GM19025 (cell line): ENCODE results near the gene ACIN1.

ENCODE experiments used
- ATAC-seq: cut with Tn5 transposase; IDR thresholded peaks from one replicate; pipeline ENCODE4 v1.9.1; 2021; ENCODE audit warnings: mild to moderate bottlenecking, low read depth, moderate library complexity; ENCODE audit not compliant: unreplicated experiment

ACIN1 gene, protein sequence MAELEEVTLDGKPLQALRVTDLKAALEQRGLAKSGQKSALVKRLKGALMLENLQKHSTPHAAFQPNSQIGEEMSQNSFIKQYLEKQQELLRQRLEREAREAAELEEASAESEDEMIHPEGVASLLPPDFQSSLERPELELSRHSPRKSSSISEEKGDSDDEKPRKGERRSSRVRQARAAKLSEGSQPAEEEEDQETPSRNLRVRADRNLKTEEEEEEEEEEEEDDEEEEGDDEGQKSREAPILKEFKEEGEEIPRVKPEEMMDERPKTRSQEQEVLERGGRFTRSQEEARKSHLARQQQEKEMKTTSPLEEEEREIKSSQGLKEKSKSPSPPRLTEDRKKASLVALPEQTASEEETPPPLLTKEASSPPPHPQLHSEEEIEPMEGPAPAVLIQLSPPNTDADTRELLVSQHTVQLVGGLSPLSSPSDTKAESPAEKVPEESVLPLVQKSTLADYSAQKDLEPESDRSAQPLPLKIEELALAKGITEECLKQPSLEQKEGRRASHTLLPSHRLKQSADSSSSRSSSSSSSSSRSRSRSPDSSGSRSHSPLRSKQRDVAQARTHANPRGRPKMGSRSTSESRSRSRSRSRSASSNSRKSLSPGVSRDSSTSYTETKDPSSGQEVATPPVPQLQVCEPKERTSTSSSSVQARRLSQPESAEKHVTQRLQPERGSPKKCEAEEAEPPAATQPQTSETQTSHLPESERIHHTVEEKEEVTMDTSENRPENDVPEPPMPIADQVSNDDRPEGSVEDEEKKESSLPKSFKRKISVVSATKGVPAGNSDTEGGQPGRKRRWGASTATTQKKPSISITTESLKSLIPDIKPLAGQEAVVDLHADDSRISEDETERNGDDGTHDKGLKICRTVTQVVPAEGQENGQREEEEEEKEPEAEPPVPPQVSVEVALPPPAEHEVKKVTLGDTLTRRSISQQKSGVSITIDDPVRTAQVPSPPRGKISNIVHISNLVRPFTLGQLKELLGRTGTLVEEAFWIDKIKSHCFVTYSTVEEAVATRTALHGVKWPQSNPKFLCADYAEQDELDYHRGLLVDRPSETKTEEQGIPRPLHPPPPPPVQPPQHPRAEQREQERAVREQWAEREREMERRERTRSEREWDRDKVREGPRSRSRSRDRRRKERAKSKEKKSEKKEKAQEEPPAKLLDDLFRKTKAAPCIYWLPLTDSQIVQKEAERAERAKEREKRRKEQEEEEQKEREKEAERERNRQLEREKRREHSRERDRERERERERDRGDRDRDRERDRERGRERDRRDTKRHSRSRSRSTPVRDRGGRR

DNA sequence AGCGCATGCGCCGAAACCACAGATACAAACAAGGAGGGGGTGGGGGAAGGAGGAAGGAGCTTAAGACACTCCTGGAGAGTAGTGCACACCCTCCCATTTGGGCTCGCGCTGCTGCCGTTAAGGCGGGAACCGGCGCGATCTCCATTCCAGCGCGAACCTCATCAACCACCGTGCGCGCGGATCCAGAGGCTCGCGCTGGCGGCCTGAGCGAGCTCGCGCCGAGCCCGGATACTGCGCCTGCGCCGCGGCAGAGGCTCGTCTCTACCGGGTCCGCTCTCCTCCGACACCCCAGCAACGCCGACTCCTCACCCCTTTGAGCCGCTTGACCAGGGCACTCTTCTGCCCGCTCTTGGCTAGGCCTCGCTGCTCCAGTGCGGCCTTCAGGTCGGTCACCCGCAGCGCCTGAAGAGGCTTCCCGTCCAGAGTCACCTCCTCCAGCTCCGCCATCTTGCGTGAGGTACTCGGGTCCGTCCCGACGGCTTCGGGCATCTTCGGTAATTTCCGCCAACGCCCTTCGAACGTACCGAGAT is at the start of gene ACIN1:
ACIN1 (minus strand) TSS at position 471 of the 530 bp plus-strand sequence; CDS start at position 447, 24 bp downstream.
- ATAC-seq, result peak; percentile 37

DNA sequence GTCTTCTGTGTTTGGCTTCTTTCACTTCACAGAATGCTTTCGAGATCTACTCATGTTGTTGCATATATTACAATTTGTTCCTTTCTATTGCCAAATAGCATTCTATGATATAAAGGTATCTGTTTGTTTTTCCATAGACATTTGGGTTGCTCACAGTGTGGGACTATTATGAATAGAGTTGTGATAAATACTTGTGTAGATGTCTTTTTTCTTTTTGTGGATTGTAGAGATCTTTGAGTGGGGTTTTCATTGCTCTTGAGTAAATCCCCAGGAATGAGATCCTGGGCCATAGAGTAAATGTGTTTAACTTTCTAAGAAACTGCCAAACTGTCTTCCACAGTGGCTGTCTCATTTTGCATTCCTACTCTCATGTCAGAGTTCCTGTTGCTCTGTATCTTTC is 49.0 kb upstream of the ACIN1 start:
- no peak for ATAC-seq

DNA sequence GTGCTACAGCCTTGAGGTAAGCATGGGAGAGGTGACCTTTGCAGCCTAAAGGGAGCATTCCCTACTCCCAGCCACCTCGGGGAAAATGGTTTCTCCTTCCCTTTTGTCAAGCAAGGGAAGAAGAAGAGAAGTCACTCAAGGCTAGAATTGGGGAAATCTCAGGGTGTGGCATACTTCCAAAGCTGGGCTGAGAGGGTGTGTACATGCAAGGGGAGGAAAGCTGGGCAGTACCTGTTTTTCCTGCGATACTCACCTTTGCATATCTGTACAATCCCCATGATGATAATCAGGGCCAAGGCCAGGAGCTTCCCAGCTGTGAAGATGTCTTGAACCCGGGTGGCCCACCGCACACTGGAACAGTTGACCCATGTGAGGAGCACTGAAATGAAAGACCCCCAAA is 47.9 kb upstream of the ACIN1 start:
- ATAC-seq, result no peak

DNA sequence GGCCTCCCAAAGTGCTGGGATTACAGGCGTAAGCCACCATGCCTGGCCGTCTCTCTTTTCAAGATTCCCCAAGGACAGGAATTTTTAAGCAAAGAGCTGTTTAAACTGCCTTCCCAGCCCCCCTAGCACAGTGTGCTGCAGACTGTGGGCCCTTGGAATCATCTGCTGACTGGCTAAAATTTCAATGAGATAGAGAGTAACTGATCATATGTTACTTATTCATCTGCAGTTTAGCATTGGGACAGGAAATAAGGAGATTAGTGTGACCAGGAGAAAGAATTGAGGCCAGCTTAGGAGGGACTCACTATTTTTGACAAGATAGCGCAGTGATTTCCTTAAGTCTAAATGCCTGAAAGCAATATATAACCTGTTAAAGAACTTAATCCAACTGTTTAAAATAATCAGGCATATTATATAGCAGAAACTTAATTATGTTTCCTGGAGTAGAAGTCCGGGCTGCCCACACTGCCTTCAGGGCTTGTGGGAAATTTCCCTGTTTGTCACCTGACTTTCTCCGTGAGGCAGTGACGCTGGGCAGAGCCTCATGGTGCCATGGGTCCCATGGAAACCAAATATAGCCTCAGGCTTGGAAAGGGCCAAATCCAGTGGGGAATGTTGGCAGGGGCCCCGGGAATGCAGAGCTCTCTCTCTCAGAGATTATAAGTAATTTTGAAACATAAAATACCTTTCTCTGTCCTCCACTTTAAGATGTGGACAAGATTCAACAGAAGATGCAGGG is 46.9 kb upstream of the ACIN1 start:
- no peak for ATAC-seq

DNA sequence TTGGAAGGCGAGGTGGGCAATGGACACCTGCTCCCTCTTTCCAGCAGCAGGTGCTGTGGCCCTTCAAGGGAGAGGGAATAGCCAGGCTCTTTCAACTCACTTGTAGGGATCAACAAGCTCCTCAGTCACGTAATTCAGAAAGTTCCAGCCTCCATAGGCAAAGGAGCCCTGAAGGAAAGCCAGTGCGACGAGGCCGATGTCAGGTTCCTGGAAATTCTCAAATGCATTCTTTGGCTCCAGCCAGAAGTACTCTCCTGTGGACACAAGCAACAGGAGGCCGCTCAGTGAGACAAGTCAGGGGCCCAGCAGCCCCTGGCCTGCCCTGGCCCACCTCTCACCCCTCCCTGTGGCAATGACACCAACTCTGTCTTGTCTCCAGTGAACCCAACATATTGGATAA is 45.4 kb upstream of the ACIN1 start:
- no peak for ATAC-seq

DNA sequence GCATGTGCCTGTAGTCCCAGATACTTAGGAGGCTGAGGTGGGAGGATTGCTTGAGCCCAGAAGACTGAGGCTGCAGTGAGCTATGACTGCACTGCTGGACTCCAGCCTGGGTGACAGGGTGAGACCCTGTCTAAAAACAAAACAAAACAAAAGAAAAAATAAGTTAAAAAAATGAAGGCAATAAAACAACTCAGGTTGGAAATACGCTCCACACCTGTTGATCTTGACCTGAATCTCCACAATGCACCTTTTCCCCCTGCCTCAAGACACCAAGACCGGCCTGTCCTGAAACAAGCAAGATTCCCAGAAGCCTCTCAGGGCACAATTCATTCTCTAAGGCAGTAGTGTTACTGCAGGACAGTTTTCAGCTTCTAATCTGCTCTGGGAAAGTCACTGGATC is 44.9 kb upstream of the ACIN1 start:
- ATAC-seq, result no peak

DNA sequence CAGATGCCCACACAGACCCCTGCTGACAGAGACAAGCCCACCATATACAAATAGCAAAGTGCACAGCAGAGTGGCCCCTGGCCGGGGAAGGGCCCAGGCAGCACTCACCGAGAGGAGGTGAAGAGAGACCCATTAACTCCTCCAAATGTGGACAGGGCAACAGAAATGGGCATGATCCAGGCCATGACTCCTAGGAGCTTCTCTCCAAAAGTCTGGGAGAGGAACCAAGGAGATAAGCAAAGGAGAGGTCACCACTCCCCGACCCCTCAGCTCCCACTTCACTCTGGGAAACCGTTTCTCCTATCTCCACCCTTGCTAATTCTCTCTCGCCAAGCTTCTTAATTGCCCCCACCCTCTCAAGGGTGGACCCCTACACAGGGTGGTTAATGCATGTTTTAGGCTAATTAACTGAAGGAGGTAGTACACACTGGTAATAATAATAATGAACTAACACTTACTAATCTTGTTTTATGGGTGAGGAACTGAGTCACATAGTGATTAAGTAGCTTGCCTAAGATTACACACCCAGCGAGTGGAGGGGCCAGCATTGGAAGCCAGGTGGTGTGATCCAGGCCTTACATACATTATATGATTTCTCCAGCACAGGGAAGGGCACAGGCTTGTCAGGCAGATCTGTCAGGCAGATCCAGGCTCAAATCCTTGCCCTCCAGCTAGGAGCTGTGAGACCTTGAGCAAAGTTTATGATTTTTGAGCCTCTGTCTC is 43.0 kb upstream of the ACIN1 start:
- ATAC-seq, result no peak

DNA sequence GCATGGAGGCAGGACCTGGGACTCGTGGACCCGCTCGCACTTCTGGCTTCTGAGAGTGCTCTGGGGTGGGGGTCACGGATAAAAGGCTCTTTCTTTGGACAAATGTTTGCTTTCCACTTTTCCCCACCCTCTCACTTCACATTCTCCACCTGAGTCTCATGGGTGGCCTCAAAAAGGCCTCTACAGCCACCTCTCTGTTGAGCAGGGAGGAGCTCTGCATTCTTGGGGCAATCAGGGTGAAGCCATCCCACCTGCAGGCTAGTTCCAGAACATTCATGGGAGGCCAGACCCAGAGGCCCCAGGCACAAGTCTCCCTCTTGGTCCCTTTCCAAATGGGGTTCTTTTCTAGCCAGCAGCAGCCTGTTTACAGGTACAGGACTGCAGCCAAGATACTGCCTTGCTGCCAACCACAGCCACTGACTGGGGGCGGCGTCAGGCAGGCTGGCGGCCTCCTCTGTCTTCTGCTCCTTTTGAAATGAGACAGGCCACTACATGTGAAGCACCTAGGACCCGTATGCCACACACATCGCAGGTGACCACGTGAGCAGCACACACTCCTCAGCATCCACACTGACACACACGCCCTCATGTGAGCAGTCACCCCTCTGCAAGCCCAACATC is 42.4 kb upstream of the ACIN1 start:
- no peak for ATAC-seq

DNA sequence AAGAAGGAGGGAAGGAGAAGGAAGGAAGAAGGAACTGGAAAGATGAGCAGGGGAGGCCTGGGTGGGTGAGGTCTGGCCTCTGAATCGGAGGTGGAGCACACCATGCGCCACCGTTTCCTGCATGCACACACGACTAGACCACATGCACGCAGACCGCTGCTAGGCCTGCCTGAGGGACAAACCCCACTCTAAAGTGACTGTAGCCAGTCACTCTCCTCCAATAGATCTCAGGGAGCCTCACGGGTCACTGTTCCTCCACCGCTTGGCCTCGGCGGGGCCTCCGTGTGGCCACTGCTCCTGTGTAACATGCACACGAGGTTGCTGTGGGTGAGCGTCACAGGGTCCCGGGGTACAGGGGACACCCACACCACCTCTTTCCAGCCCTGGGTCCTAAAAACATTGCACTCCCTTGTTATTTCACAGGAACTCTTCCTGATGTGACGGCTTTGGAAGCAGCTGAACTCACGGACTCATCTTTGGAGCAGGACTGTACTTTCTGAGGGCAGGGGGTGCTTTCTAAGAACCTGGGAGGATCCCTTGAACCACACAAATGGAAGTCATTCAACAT is 41.7 kb upstream of the ACIN1 start:
- no peak for ATAC-seq

DNA sequence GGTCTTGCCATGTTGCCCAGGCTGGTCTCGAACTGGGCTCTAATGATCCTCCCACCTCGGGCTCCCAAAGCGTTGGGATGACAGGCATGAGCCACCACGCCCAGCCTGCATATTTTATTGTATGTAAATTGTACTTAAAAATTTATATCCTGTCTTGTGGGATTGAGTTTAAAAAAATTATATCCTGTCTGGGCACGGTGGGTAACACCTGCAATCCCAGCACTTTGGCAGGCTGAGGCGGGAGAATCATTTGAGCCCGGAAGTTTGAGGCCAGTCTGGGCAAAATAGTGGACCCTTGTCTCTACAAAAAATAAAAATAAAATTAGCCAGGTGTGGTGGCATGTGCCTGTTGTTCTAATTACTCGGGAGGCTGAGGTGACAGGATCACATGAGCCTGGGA is 38.0 kb upstream of the ACIN1 start:
- no peak for ATAC-seq

DNA sequence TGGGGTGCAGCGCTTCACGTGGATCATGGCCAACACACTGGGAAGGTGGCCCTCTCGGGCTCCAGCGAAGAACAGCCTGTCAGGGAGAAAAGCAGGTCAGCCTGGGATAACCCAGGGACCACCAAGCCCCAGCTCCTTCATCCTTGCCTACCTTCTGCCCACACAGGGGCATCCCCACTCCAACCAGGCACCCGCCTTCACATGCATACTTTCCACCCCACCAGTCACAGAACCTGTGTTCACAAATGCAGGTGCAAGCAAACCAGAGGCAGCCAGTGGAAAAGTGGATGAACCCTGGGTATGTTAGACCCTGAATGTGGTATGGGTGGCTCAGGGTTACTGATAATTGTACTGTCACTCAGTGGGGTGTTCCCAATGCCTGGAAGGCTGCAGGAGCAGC is 36.5 kb upstream of the ACIN1 start:
- ATAC-seq, result no peak

DNA sequence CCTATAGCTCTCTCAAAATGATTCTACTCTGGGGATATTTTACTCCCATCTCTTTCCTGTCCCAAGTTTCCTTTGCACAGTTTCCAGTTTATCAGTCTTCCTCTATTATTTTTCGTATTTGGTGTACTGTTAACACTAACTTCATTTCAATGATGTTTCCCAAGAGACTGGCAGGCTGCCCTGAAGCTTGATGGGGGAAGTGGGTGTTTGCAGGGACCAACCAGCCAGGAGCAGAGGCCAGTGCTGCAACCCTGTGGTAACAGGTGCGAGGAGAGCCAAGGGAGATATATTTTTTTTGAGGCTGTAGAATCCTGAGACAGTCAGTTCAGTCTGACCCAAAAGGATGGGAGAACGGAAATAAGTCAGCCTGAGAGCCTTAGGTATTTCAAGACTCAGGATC is 35.9 kb upstream of the ACIN1 start:
- ATAC-seq, result no peak

DNA sequence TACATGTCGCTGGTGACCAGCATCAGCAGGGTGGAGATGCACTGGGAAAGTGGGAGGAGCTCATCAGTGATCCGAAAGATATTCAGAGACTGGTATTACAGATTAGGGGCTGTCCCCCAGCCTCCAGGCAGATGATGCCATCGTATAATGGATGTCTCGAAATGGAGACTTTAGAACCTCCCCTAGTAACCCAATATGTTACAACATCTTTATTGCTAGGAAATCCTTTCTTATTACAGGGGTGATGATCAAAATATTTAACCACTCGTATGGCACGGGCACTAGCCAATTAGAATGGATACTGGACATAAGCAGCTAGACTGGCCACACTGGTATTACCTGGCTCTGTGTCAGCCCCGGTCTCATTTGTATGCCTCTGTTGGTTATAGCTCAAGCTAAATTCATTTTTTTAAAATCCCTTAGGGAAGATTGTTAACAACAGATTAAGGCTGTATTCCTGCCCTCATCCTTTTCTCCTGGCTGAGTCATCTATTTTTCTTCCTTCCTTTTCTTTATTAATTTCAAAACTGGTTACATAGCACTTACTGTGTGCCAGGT is 34.9 kb upstream of the ACIN1 start:
- no peak for ATAC-seq

DNA sequence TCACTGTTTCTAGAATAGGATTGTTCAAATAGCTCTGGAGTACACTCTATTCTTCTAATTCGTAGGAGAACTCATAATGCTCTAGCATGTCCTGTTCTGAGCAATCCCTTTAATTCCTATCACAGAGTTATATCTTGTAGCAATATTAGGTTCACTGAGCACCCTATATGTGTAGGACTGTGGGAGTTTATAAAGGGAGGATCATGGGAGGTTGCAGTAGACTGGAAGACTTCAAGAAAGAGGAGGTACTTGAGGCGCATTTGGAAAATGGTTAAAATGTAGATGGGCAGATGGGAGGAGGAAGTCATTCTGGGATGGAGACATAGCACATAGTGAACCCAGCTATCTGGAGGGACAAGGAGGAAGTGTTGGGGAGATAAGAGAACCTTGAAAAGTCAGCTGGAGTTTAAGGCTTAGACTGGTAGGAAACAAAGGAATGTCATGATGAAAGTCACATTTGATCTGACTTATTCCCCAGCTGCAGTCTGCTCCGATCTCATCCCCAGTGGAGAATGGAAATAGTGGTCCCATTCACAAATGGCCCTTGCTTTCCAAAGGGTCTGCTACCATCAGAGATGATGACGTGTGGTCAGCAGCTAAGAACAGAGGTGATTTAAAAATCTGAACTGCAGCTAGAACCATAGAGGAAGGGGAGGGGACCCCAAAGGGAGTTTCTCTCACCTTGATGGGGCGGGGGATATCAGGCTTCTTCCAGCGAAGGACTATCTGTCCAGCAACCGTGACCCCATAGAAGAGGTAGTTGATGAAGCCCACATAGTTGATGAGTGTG is 34.2 kb upstream of the ACIN1 start:
- no peak for ATAC-seq

DNA sequence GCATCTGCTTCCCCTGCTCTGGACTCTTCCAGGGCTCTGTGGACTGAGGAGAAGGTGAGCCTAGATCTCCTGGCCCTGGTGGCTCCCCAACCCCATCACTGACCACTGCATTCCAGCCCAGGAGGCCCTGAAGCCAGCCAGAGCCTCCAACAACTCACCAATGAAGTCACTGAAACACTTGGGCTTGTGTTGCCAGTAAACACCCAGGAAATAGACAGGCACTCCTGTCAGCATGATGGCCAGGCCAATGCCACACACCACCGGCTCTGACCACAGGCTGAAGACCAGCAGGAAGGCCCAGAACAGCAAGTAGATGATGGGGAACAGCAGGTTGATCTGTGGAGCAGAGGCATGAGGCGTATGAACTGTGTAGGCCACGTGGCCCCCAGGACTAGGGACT is 32.9 kb upstream of the ACIN1 start:
- no peak for ATAC-seq

DNA sequence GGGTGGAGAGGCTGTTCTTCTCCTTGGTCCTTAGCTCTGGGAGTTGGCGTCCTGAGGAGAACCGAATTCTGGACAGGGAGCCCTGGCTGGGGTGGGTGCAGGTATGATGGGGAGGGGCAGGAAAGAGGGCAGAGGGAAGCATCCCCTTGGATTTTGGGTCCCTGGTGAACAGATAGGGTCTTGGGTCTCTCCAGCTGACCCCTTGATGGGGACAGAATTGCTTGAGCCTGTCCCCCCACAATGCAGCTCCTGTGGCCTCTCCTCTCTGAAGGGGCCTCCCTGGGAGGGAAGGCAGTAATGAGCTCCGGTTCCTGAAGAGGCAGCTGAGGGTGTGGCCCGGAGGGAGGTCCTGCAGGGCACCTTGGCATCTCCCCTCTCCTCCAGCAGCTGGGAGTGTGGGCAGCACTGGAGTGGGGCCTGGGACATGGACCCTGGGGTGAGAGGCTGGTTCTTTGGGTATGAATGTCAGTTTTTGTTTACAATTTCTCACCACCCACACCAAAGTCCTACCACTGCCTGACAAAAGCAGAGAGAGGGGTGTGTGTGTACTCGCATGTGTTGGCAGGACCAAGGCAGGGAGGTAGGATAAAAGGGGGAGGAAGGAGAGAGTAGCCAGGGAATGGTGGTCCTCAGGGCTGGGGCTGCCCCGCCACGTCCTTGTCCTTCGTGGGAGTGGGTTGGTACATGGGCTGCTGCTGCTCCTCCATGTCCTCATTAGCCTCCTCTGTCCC is 31.8 kb upstream of the ACIN1 start:
- no peak for ATAC-seq
